Spleen (tissue), 11 donors: ENCODE results near the gene DPYD. TPM values are rescaled to one million over a fixed set of nuclear protein-coding genes. Genes with fewer than 3 reads are reported as not detected.

Experiments
- DNase-seq: peaks from one replicate; pipeline ENCODE4 v3.0.0-alpha.2; 2020
- H3K27ac ChIP-seq, 8 donors: fragments of 200-600 bp; sonication (generic) in 7 of 8; 1 replicate in 4 of 8; 2 replicates in 4 of 8; pipeline versions ENCODE4 v1.5.0 to v1.8.0; 2016 to 2021; ENCODE audit warnings: inconsistent platforms in 4 of 8, mild to moderate bottlenecking in 4 of 8, moderate library complexity in 1 of 8
- H3K27me3 ChIP-seq, 7 donors: fragments of 200-600 bp; sonication (generic) in 6 of 7; replicated peaks in 1 of 7; 1 replicate in 4 of 7; 2 replicates in 3 of 7; pipeline versions ENCODE4 v1.5.0 to v1.8.0; 2016 to 2021; ENCODE audit warnings: inconsistent platforms in 3 of 7, mild to moderate bottlenecking in 1 of 7
- H3K36me3 ChIP-seq, 6 donors: fragments of 200-600 bp; sonication (generic) in 5 of 6; 1 replicate in 4 of 6; 2 replicates in 2 of 6; pipeline versions ENCODE4 v1.5.0 to v1.8.0; 2016 to 2021; ENCODE audit warnings: inconsistent platforms in 2 of 6
- H3K4me1 ChIP-seq, 6 donors: fragments of 200-600 bp; sonication (generic) in 5 of 6; 1 replicate in 3 of 6; 2 replicates in 3 of 6; pipeline versions ENCODE4 v1.5.0 to v1.8.0; 2016 to 2021; ENCODE audit warnings: inconsistent platforms in 3 of 6
- H3K4me3 ChIP-seq, 8 donors: fragments of 200-600 bp; sonication (generic) in 7 of 8; 1 replicate in 4 of 8; 2 replicates in 4 of 8; pipeline versions ENCODE4 v1.5.0 to v1.8.0; 2016 to 2021; ENCODE audit warnings: inconsistent platforms in 4 of 8, mild to moderate bottlenecking in 4 of 8, moderate library complexity in 2 of 8
- H3K9me3 ChIP-seq, 8 donors: fragments of 200-600 bp; sonication (generic) in 7 of 8; 1 replicate in 4 of 8; 2 replicates in 4 of 8; pipeline versions ENCODE4 v1.5.0 to v1.8.0; 2016 to 2021; ENCODE audit warnings: inconsistent platforms in 4 of 8
- POLR2A ChIP-seq, 3 donors: fragments of 450-650 bp; IDR thresholded peaks; one replicate each; pipeline ENCODE4 v1.5.1; 2017; ENCODE audit warnings: antibody characterized with exemption in 3 of 3, mild to moderate bottlenecking in 1 of 3
- POLR2AphosphoS5 ChIP-seq, 3 donors: sonication (generic); formaldehyde crosslinking; IDR thresholded peaks; one replicate each; pipeline ENCODE4 v1.5.1; 2017; ENCODE audit warnings: antibody characterized with exemption in 3 of 3
- WGBS, 5 donors: extraction: QIAGEN DNeasy Blood & Tissue Kit in 3 of 5; methylation state at CpG; one replicate each; pipeline versions ENCODE4 v1.1.5 to v1.1.7; 2013 to 2018; 5-methylcytosine and 5-hydroxymethylcytosine counted together
- intact Hi-C: fragments of 100-400 bp; cut with DNase I; formaldehyde crosslinking; loops from one replicate; pipeline ENCODE4 v1.15.0; 2023; ENCODE audit warnings: low total_unique reads
- polyA plus RNA-seq, 3 donors: library from polyadenylated mRNA; stranded (reverse); fragments of 200-250 nt; gene quantifications; one replicate each; pipeline ENCODE4 v1.2.1, GENCODE V29; 2013
- total RNA-seq, 7 donors: library from RNA; depleted of rRNA in 3 of 7; stranded (reverse); fragments of >200 nt in 3 of 7; fragmentation: NEBNext Ultra II Directional in 4 of 7; extraction: Animal tissue kit (Norgen Biotek cat#: 25700) in 4 of 7; gene quantifications; one replicate each; pipeline versions ENCODE4 v1.1.0 to v1.2.1, GENCODE V29; 2016 to 2021
- TF ChIP-seq, protein P1 (sequence below), 11 experiments: fragments of 200-600 bp in 7 of 11; fragments of 450-650 bp in 4 of 11; sonication (generic) in 4 of 11; IDR thresholded peaks in 8 of 11; conservative IDR thresholded peaks in 3 of 11; 1 replicate in 7 of 11; 2 replicates in 4 of 11; pipeline versions ENCODE4 v1.4.0 to v1.8.0; 2016 to 2021; ENCODE audit warnings: antibody characterized with exemption in 11 of 11, inconsistent platforms in 4 of 11, mild to moderate bottlenecking in 1 of 11
- donor health status: healthy with polysubstance abuse.
- donor health status: DM: no; HTN: no; CAD: no; lungs with moderate emphysema.
- donor health status: DM: no; HTN: no; CAD: no.
- donor health status: Bipolar disorder and iron deficiency.
- donor health status: healthy.
- donor health status: DM: no; HTN: no; CAD: no.
- donor health status: DM: yes; HTN: yes; CAD: no.

The DPYD gene
- total and polyA plus RNA-seq, 10 donors, result 7.3 to 114 (median 92.3) TPM

DNA sequence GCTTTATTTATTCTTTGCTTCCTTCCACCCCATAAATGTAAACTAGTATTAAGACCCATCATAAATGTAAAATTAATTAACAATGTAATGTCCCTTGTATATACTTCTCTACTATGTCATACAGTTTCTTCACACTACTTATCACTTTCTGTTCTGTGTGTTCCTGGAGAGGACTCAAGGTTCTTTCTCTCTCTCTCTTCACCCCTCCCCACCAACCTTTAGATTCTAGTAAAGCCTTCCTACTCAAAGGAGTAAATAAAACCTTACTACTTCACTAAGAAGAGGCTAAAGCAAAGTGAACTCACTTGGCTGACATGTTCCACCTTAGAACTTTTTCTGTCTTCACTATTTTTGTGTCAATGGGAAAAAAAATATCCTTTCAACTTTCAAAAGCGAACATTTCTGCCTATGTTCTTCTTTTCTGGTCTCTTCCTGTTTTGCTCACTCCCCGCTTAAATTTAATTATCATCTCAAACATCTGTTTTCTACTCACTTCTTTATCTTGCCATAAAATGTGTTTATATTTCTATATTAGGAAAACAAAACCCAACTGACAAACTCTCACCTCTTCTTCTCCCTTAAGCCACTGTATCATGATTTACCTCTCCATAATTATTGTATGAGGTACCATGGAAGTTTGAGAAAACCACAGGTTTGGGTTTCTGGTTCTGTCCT, 260.3 kb downstream of the DPYD start:
- intact Hi-C loops, result no loop called here
- Histone ChIP-seq H3K27me3 (no peaks in the 10 kb centered on the region), H3K36me3 (no peaks in the 10 kb centered on the region), H3K4me1 (no peaks in the 10 kb centered on the region), H3K27ac (no peak overlapping the region), H3K4me3 (no peak overlapping the region), H3K9me3 (no peaks in the 10 kb centered on the region)
- TF ChIP-seq, protein P1, sequence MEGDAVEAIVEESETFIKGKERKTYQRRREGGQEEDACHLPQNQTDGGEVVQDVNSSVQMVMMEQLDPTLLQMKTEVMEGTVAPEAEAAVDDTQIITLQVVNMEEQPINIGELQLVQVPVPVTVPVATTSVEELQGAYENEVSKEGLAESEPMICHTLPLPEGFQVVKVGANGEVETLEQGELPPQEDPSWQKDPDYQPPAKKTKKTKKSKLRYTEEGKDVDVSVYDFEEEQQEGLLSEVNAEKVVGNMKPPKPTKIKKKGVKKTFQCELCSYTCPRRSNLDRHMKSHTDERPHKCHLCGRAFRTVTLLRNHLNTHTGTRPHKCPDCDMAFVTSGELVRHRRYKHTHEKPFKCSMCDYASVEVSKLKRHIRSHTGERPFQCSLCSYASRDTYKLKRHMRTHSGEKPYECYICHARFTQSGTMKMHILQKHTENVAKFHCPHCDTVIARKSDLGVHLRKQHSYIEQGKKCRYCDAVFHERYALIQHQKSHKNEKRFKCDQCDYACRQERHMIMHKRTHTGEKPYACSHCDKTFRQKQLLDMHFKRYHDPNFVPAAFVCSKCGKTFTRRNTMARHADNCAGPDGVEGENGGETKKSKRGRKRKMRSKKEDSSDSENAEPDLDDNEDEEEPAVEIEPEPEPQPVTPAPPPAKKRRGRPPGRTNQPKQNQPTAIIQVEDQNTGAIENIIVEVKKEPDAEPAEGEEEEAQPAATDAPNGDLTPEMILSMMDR (IDR thresholded peaks at IDR 0.05 in 8 of 11, conservative IDR thresholded peaks at IDR 0.05 in 3 of 11), result no peak
- TF ChIP-seq POLR2AphosphoS5 (IDR thresholded peaks at IDR 0.05) (no peak), POLR2A (IDR thresholded peaks at IDR 0.05) (no peak)
- 27 to 36% (median 34%) methylated on average over 2 of the region's 2 CpGs for WGBS, 5 donors
- DNase-seq, result no peak

DNA sequence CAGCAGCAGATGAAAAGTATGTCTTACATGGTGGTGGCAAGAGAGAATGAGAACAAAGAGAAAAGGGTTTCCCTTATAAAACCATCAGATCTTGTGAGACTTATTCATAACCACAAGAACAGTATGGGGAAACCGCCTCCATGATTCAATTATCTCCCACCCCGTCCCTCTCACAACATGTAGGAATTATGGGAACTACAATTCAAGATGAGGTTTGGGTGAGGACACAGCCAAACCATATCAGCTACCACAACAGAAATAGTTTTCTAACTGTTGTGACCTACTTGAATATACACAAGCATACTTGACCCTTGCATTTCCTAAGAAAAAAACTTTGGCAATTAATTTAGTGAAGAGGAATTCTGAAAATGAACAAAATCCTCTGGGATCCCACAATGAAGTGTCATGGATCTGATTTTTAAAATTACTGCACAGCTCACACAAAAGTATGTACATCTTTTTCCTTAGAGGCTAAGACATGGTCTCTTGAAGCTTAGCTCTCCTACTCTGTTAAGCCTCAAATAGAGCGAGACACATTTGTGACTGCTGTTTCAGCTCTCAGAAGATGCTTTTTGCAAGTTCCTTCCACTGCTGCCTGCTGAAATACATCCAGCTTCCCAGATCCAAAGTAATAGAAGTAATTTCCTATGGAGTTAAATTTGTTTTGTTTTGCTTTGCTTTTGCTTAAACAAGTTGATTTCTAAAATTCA, 265.8 kb downstream of the DPYD start:
- 78 to 93% (median 89%) methylated on average over 3 of the region's 3 CpGs for WGBS, 5 donors
- intact Hi-C loops, result no loop called here
- TF ChIP-seq, protein P1 (IDR thresholded peaks at IDR 0.05 in 8 of 11, conservative IDR thresholded peaks at IDR 0.05 in 3 of 11), result no peak

DNA sequence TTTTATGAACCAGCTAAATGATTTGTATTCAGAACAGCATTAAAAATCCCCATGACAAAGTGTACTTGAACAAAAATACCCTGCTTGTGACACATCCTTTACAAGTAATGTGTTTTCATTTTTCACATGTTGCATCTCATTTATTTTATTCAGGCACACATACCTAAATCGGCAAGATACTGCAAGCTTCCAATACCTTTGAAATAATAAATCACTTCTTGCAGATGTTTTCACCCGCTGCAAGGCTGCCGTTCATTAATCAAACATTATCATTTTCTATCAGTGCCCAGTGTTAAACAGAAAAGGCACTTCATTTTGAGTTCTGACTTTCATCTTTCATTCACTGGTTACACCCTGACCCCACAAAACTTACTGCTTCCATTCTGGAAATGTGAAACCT, 269.6 kb downstream of the DPYD start:
- H3K27me3 ChIP-seq, result no peaks in the 10 kb centered on the region
- TF ChIP-seq, protein P1 (IDR thresholded peaks at IDR 0.05 in 8 of 11, conservative IDR thresholded peaks at IDR 0.05 in 3 of 11), result no peak
- TF ChIP-seq POLR2A (IDR thresholded peaks at IDR 0.05), result no peak
- no peak for TF ChIP-seq POLR2AphosphoS5 (IDR thresholded peaks at IDR 0.05)
- H3K4me1 ChIP-seq, result no peaks in the 10 kb centered on the region
- no peak overlapping the region for H3K4me3 ChIP-seq
- peaks cover 0 to 18% (median 10%) of the 10 kb centered on the region in 8 donors for H3K9me3 ChIP-seq
- DNase-seq, result no peak
- H3K36me3 ChIP-seq, result peaks cover 0 to 8% (median 0%) of the 10 kb centered on the region in 6 donors
- intact Hi-C loops, result no loop called here
- 90 to 93% (median 90%) methylated on average over 3 of the region's 3 CpGs for WGBS, 5 donors
- no peak overlapping the region for H3K27ac ChIP-seq

More for the DNA sequence above, 265.8 kb downstream of the DPYD start:
- no peak for DNase-seq
- Histone ChIP-seq H3K27me3 (no peaks in the 10 kb centered on the region), H3K36me3 (no peaks in the 10 kb centered on the region), H3K4me1 (no peaks in the 10 kb centered on the region), H3K27ac (no peak overlapping the region), H3K4me3 (no peak overlapping the region), H3K9me3 (no peaks in the 10 kb centered on the region)

DNA sequence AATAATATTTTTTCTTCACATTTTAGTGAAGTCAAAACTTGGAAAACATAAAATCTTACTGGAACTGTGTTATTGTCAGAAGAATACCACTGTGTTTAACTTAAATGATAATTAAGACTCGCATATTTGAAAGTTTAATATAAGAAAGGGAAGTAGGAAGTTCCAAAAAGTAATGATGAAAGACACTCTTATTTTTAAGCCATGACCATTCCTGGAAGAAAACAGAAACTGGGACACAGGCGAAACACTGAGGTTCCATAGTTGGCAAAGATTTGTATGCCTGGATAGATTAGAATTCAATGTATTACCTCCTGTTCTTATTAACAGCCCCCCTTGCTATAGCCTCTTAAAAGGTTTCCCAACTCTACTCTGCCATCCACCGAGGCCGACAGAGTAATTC, 271.2 kb downstream of the DPYD start:
- no peaks in the 10 kb centered on the region for H3K4me1 ChIP-seq
- H3K9me3 ChIP-seq, result peaks cover 0 to 34% (median 23%) of the 10 kb centered on the region in 8 donors
- H3K36me3 ChIP-seq, result peaks cover 0 to 9% (median 0%) of the 10 kb centered on the region in 6 donors
- TF ChIP-seq, protein P1 (IDR thresholded peaks at IDR 0.05 in 8 of 11, conservative IDR thresholded peaks at IDR 0.05 in 3 of 11), result no peak
- TF ChIP-seq POLR2AphosphoS5 (IDR thresholded peaks at IDR 0.05) (no peak), POLR2A (IDR thresholded peaks at IDR 0.05) (no peak)
- H3K27me3 ChIP-seq, result no peaks in the 10 kb centered on the region
- DNase-seq, result no peak
- intact Hi-C loops, result no loop called here
- no peak overlapping the region for H3K4me3 ChIP-seq
- no peak overlapping the region for H3K27ac ChIP-seq
- 88 to 94% (median 91%) methylated on average over 4 of the region's 4 CpGs for whole genome bisulfite sequencing, 5 donors
